HepG2 (cell line): Measurements from ENCODE around the gene PRDM15. TPM values are rescaled to one million over a fixed set of nuclear protein-coding genes. Genes with fewer than 3 reads are reported as not detected.

Source experiments
- ATAC-seq: fragments of 200-7000 bp; cut with Tn5 transposase; 3 replicates; pipeline ENCODE4 v1.9.1; 2020; ENCODE audit warnings: mild to moderate bottlenecking, moderate library complexity
- BruUV-seq: library from RNA; stranded (reverse); fragments of 400-500 nt; replicated peaks from 2 replicates; lab custom pipeline; 2021; lab: Mats Ljungman, UMichigan
- CTCF ChIA-PET: fragments of 300-600 bp; formaldehyde crosslinking; extraction: SDS; loops from one replicate; lab custom pipeline; 2021; ENCODE audit warnings: low total read pairs, inconsistent platforms, low intra/inter-chr PET ratio; lab: Yijun Ruan, JAX
- POLR2A ChIA-PET: fragments of 350-600 bp; sonication (Branson Sonifier 250); formaldehyde crosslinking; loops from one replicate; lab custom pipeline; 2020; ENCODE audit warnings: antibody characterized with exemption, inconsistent platforms; lab: Yijun Ruan, JAX
- DNase-seq: peaks from one replicate; pipeline ENCODE4 v3.0.0-alpha.2; 2015; ENCODE audit warnings: low spot score
- FAIRE-seq: peaks from 3 replicates; lab custom pipeline; 2011; peaks lifted over from hg19 to GRCh38; lab: Jason Lieb, UNC
- H2AFZ ChIP-seq: one replicate; pipeline ENCODE4 v1.6.1; 2011; ENCODE audit warnings: low read length, inconsistent platforms
- H3K27ac ChIP-seq: fragments of 300-600 bp; 3 replicates; pipeline ENCODE4 v1.8.0; 2011; ENCODE audit warnings: mixed run types, mild to moderate bottlenecking, mixed read lengths, low read length, inconsistent platforms; ENCODE audit not compliant: insufficient read depth; ENCODE audit errors: extremely low read length
- H3K27me3 ChIP-seq, 2 experiments: fragments of 200-600 bp in 1 of 2; 2 replicates in 1 of 2; 3 replicates in 1 of 2; pipeline versions ENCODE4 v1.6.0 to v1.8.0; 2011; ENCODE audit warnings: low read length in 2 of 2, mild to moderate bottlenecking in 2 of 2, moderate library complexity in 2 of 2, inconsistent platforms in 1 of 2; ENCODE audit not compliant: insufficient read depth in 2 of 2, control insufficient read depth in 1 of 2
- H3K36me3 ChIP-seq, 2 experiments: fragments of 200-600 bp in 1 of 2; replicated peaks in 1 of 2; 2 replicates in 1 of 2; 3 replicates in 1 of 2; pipeline versions ENCODE4 v1.5.1 to v1.8.0; 2011; ENCODE audit warnings: low read length in 2 of 2, inconsistent platforms in 1 of 2; ENCODE audit not compliant: insufficient read depth in 2 of 2, control insufficient read depth in 1 of 2
- H3K4me1 ChIP-seq: 2 replicates; pipeline ENCODE4 v1.5.1; 2012; ENCODE audit warnings: low read length, inconsistent platforms; ENCODE audit not compliant: insufficient read depth
- H3K4me2 ChIP-seq: 2 replicates; pipeline ENCODE4 v1.6.0; 2011; ENCODE audit warnings: low read depth, low read length, inconsistent platforms
- H3K4me3 ChIP-seq, 3 experiments: fragments of 200-600 bp in 1 of 3; sonication (generic), shearing (Covaris generic) in 1 of 3; replicated peaks in 1 of 3; 2 replicates each; pipeline ENCODE4 v1.5.1; 2011 to 2016; ENCODE audit warnings: low read length in 3 of 3, inconsistent platforms in 2 of 3, low read depth in 2 of 3, mild to moderate bottlenecking in 2 of 3, control low read depth in 1 of 3, mixed read lengths in 1 of 3; ENCODE audit not compliant: insufficient read depth in 1 of 3
- H3K79me2 ChIP-seq: one replicate; pipeline ENCODE4 v1.6.1; 2011; ENCODE audit warnings: low read length, inconsistent platforms; ENCODE audit not compliant: insufficient read depth
- H3K9ac ChIP-seq: 2 replicates; pipeline ENCODE4 v1.6.0; 2011; ENCODE audit warnings: mild to moderate bottlenecking, low read depth, low read length, inconsistent platforms; ENCODE audit not compliant: insufficient read depth
- H3K9me3 ChIP-seq: 2 replicates; pipeline ENCODE4 v1.5.1; 2012; ENCODE audit warnings: mild to moderate bottlenecking, low read length
- H4K20me1 ChIP-seq: 2 replicates; pipeline ENCODE4 v1.6.0; 2011; ENCODE audit warnings: inconsistent platforms, mild to moderate bottlenecking, low read length, moderate library complexity; ENCODE audit not compliant: insufficient read depth
- HOXD1 ChIP-seq: sonication (generic); formaldehyde crosslinking; IDR thresholded peaks from 2 replicates; pipeline ENCODE4 v1.5.0; 2020; ENCODE audit warnings: missing genetic modification reagents
- IKZF4 ChIP-seq: sonication (generic); formaldehyde crosslinking; IDR thresholded peaks from 2 replicates; pipeline ENCODE4 v1.5.1; 2020; ENCODE audit warnings: borderline replicate concordance, mild to moderate bottlenecking, low read depth, missing genetic modification reagents; ENCODE audit errors: not compliant biosample characterization
- LCORL ChIP-seq, 2 experiments: fragments of 450-650 bp in 1 of 2; sonication (generic) in 1 of 2; formaldehyde crosslinking in 1 of 2; IDR thresholded peaks; 2 replicates each; pipeline versions ENCODE4 v1.5.0 to v1.6.1; 2017 to 2020; ENCODE audit warnings: antibody characterized with exemption in 1 of 2, missing genetic modification reagents in 1 of 2
- NAIF1 ChIP-seq: sonication (generic); formaldehyde crosslinking; IDR thresholded peaks from 2 replicates; pipeline ENCODE4 v1.5.0; 2020; ENCODE audit warnings: mild to moderate bottlenecking, missing genetic modification reagents, borderline replicate concordance
- POLR2AphosphoS2 ChIP-seq: IDR thresholded peaks from 2 replicates; pipeline ENCODE4 v1.6.1; 2011; ENCODE audit warnings: low read depth, low read length, improper control_type of control experiment
- WIZ ChIP-seq: sonication (generic); formaldehyde crosslinking; IDR thresholded peaks from 2 replicates; pipeline ENCODE4 v1.5.1; 2020; ENCODE audit warnings: mild to moderate bottlenecking, missing genetic modification reagents
- XRCC5 ChIP-seq: fragments of 200-400 bp; formaldehyde crosslinking; optimal IDR thresholded peaks from 2 replicates; pipeline ENCODE3; 2017; ENCODE audit warnings: mild to moderate bottlenecking, low read length
- ZBTB38 ChIP-seq: sonication (generic); formaldehyde crosslinking; IDR thresholded peaks from 2 replicates; pipeline ENCODE4 v1.5.1; 2020; ENCODE audit warnings: mild to moderate bottlenecking, missing genetic modification reagents
- ZNF263 ChIP-seq: sonication (generic); formaldehyde crosslinking; IDR thresholded peaks from 2 replicates; pipeline ENCODE4 v1.4.0; 2020; ENCODE audit warnings: missing genetic modification reagents
- WGBS: methylation state at CpG from one replicate; pipeline ENCODE4 v1.1.6; 2017; ENCODE audit warnings: low lambda C conversion rate; 5-methylcytosine and 5-hydroxymethylcytosine counted together
- in situ Hi-C: cut with HindIII; loops from 2 replicates; pipeline ENCODE4 v1.10.0; 2017; ENCODE audit warnings: low pct_unique_long_range_greater_than_20kb; ENCODE audit not compliant: extremely low pct_ligation_motif_present
- intact Hi-C: fragments of 100-400 bp; cut with micrococcal nuclease; formaldehyde crosslinking; loops from one replicate; pipeline ENCODE4 v1.10.0; 2022; ENCODE audit not compliant: unreplicated experiment
- polyA plus RNA-seq, 8 experiments: library from polyadenylated mRNA; depleted of rRNA in 3 of 8; stranded (reverse) in 7 of 8; unstranded in 1 of 8; fragments of >200 nt; fragmentation: Illumina TruSeq in 4 of 8; extraction: Trizol in 4 of 8; gene quantifications; 2 replicates each; pipeline versions ENCODE4 v1.2.1 to v1.2.3, GENCODE V29; 2011 to 2016; ENCODE audit warnings: low read depth in 4 of 8, missing spikeins in 1 of 8, mixed read lengths in 1 of 8; ENCODE audit not compliant: insufficient read depth in 1 of 8
- total RNA-seq, 5 experiments: library from RNA; depleted of rRNA; stranded (reverse); fragments of >200 nt; fragmentation: Illumina TruSeq; extraction: Trizol; gene quantifications; 2 replicates each; pipeline ENCODE4 v1.2.3, GENCODE V29; 2016; ENCODE audit warnings: low read depth in 1 of 5
- TF ChIP-seq, protein P1 (sequence below): sonication (generic); formaldehyde crosslinking; IDR thresholded peaks from 2 replicates; pipeline ENCODE4 v1.4.0; 2020; ENCODE audit warnings: mild to moderate bottlenecking, missing genetic modification reagents
- TF ChIP-seq, protein P2 (sequence below): sonication (generic); formaldehyde crosslinking; IDR thresholded peaks from 2 replicates; pipeline ENCODE4 v1.4.0; 2020; ENCODE audit warnings: mild to moderate bottlenecking, missing genetic modification reagents

The PRDM15 gene
- total and polyA plus RNA-seq, 2 of the 13 experiments (the other 11 are each of a cell fraction or from before 2014, with no cell fraction given) = 4.0 to 6.9 TPM

DNA sequence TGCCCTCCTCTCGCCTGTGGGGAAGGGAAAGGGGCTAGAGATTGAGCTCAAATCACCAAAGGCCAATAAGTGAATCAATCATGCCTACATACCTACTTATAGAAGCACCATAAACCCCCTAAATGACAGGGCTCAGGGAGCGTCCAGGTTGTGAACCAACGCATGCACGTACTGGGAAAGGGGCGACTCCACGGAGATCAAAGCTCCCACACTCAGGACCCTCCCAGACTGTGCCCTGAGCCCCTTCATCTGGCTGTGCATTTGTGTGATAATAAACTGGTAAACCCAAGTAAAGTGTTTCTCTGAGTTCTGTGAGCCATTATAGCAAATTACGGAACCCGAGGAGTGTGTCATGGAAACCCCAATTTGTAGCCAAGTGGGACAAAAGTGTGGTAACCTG lies 23.8 kb upstream of the PRDM15 start:
- in situ Hi-C loops = no loop called here
- WGBS = 95% methylated on average over 8 of the region's 8 CpGs
- BruUV-seq = no TSS peak
- ATAC-seq (no peak), FAIRE-seq (no peak), DNase-seq (no peak)
- Histone ChIP-seq H3K4me3 (no peak overlapping the region), H3K27ac (no peak overlapping the region), H2AFZ (no peak overlapping the region), H3K36me3 (peaks cover 3 to 41% of the 10 kb centered on the region in 2 experiments; a peak in 3 of 5 replicates), H3K4me2 (no peak overlapping the region), H4K20me1 (no peaks in the 10 kb centered on the region), H3K9ac (no peak overlapping the region), H3K27me3 (no peaks in the 10 kb centered on the region), H3K9me3 (no peaks in the 10 kb centered on the region), H3K4me1 (no peaks in the 10 kb centered on the region), H3K79me2 (no peaks in the 10 kb centered on the region)
- intact Hi-C loops = no loop called here
- ChIA-PET POLR2A (no interaction called here), CTCF (no interaction called here)
- TF ChIP-seq ZNF263 (CRISPR knock-in tag) (no peak), XRCC5 (no peak), NAIF1 (no peak), HOXD1 (CRISPR knock-in tag) (no peak), LCORL (IDR thresholded peaks at IDR 0.05) (no peak), LCORL (CRISPR knock-in tag; IDR thresholded peaks at IDR 0.05) (no peak), ZBTB38 (CRISPR knock-in tag) (no peak), IKZF4 (CRISPR knock-in tag) (no peak), WIZ (no peak), POLR2AphosphoS2 (no peak)
- TF ChIP-seq, protein P1, sequence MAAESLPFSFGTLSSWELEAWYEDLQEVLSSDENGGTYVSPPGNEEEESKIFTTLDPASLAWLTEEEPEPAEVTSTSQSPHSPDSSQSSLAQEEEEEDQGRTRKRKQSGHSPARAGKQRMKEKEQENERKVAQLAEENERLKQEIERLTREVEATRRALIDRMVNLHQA (CRISPR knock-in tag) = no peak
- TF ChIP-seq, protein P2, sequence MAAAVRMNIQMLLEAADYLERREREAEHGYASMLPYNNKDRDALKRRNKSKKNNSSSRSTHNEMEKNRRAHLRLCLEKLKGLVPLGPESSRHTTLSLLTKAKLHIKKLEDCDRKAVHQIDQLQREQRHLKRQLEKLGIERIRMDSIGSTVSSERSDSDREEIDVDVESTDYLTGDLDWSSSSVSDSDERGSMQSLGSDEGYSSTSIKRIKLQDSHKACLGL (CRISPR knock-in tag) = no peak
